Fibroblast of peridontal ligament (primary cell): ENCODE data around the gene SH3BP5.
A peak's percentile ranks its signal among the peaks of the same experiment; 100 is the strongest.

Source experiments
- DNase-seq: peaks from one replicate; pipeline ENCODE4 v3.0.0-alpha.2; 2010; ENCODE audit errors: extremely low read depth

The SH3BP5 gene

DNA sequence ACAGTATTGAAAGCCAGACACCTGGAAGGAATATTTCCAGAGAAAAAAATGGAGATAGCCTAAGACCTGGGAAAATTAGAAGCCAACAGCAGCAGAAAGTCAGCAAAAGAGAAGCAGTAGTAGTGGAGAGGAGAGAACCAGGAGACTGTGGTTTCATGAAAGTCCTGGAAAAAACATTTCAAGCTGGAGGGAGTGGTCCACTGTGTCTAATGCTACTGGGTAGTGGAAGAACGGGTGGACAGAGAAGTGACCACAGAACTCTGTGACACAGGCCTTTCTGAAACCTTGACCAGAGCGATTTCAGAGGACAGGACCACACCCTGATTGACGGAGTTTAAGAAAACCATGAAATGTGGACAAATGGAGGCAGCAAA lies 15.3 kb upstream of the SH3BP5 start:
- DNase-seq: no peak

DNA sequence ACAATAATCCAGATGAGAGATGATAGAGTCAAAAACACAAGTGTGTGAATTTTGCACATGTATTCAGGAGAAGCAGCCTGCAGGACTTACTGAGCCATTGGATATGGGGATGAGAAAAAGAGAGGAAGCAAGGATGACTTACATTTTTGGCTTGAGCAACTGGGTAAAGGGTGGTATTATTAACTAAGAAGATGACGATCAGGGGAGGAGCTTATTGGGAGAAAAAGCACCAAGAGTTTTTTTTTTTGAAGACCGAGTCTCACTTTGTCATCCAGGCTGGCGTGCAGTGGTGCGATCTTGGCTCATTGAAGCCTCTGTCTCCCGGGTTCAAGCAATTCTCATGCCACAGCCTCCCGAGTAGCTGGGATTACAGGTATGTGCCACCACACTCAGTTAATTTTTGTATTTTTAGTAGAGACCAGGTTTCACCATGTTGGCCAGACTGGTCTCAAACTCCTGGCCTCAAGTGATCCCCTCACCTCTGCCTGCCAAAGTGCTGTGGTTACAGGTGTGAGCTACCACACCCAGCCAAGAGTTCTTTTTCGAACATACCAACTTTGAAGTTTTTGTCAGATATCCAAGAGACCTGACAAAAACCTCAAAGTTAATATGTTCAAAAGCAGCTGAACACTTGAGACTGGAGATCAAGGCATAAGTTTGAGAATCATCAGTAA lies 14.8 kb upstream of the SH3BP5 start:
- DNase-seq: no peak

DNA sequence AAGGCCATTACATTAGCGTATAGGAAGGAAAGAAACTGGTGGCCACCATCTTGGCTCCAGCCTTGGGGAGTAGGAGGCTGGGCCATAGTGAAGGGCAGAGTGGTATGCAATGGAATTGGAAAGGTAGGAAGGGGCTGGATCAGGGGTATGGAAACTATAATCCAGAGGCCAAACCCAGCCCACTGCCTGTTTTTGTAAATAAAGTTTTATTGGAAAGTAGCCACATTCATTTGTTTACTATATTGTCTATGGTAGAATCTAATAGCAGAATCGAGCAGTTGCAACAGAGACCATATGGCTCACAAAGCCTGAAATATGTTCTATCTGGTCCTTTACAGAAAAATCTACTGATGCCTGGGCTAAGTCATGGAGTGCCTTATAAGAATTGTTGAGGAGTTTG lies 14.1 kb upstream of the SH3BP5 start:
- DNase-seq: no peak

DNA sequence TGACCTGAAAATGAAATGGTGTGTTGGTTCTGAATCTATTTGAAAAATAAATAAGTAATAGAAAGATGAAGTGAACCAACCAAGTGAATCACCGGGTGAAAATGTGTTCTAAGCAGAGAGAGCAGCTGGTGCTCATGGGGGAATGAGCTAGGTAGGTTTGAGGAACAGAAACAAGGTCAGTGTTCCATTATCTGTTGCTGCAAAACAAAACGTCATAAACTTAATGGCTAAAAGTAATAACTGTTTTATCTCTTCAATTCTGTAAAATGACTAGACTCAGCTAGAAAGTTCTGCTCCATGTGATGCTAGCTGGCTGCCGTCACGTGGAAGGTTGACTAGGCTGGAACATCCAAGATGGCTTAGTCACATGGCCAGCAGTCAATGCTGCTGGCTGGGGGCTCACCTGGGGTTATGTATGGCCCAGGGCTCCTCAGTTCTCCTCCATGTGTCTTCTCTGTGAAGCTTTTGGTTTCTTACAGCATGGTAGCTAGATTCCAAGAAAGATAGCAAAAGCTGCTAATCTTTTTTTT lies 13.3 kb upstream of the SH3BP5 start:
- no peak for DNase-seq

DNA sequence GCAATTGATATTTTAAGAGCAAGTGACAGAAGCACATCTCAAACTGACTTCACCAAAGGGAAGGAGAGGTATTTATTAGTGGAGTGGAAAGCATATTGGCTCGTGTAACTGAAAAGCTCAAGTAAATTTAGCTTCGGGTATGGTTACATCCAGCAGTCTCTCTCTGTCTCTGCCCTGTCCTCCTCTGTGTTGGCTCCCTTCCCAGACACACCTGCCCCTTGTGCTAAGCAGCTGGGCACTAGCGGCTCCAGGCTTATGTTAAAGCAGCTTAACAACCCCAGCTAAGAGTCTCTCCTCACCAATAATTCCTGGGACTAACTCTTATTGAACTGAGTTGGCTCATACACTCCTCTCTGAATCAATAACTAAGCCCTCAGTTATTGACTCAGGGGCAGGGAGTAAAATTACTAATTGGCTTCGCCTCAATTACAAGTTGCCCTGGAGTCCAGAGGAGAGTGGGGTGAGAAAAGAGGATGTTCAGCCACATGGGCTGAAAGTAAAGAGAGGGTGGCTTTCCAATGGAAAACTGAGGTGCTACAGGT lies 12.8 kb upstream of the SH3BP5 start:
- no peak for DNase-seq

DNA sequence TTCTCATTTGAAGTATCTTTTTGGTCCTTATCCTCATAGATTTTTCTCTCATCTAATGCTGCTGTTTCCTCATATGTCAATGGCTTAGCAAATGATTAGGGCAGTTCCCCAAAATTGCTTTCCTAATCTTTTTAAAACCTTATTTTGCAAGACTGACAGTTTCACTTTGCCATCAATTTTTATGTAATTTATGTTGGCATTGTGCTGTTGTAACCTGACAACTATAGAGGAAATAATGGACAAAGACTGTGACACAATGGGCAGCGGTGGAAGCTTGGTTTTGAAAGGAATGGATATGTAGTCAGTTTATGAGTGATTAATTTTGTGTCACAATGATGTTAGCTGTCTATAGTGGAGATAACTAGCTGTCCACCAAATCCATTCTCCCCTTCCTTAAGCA lies 10.6 kb upstream of the SH3BP5 start:
- no peak for DNase-seq

DNA sequence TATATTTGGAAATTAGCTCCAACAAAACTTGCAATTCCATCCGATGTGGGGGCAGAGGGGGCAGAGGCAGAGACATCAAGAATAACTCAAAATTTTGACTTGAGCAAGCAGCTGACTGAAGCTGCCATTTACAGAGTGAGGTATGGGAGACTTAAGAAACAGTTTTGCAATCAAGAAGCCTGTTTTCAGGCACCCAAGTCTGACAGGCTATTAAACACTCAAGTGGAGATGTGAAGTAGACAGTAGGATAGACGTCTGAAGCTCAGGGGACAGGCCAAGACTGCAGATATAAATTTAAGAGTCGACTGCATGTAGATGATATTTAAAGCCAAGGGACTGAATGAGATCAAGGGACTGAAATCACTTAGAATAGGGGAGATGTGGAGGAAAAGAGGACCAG lies 9.9 kb upstream of the SH3BP5 start:
- DNase-seq: no peak

DNA sequence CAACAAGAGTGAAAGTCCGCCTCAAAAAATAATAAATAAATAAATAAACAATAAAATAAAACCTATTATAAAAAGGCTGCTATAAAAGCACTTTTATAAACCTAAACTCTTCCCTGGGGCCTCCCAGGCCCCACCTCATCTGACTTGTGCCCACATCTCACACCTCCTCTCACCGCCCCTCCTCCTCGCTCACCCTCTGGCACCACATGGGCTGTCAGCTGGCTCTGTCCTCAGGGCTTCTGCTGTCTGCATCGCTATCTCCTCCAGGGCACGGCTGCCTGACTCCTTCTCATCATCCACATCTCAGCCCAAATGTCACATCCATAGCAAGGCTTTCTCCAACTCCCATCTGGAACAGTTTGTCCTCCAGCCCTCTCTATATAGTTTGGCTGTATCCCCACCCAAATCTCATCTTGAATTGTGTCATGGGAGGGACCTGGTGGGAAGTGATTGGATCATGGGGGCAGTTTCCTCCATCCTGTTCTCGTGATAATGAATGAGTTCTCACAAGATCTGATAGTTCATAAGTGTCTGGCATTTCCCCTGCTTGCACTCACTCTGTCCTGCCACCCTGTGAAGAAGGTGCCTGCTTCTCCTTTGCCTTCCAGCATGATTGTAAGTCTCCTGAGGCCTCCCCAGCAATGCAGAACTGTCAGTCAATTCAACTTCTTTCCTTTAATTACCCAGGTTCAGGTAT lies 8.8 kb upstream of the SH3BP5 start:
- no peak for DNase-seq

DNA sequence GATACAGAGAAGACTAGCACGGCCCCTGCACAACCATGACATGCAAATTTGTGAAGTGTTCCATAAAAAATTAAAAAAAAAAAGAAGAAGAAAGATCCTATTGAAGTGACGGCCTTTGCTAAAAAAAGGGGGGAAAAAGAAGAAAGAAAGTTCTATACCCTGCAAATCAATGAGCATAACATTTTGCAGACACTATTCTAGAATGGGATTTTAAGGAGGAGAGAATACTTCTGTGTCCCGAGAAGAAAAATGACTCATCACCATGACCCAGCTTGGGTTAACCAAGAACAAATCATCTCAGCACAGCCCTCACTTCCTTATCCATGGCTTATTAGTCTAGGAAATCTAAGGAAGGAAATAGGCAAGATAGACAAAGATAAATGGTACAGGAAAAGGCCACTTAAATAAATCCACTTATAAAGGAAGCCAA lies 7.4 kb upstream of the SH3BP5 start:
- DNase-seq: peak; percentile 74

DNA sequence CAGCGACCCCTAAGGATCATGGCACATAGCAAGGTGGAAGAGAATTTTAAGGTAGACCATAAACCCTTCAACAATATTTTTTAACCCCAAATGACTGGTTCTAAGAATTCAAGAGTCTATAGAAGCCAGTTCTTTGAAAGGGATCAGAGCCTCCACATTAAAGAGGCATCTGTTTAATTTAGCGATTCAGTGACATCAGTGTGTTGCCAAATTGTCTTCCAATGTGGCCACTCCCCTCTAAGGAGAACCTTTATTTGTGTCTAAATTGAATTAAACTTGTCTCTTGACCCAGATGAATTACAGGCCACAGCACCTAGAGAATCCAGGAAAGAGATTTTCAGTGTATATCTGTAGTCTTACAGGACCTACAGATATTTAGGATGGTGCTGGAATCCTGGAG lies 6.6 kb upstream of the SH3BP5 start:
- no peak for DNase-seq

DNA sequence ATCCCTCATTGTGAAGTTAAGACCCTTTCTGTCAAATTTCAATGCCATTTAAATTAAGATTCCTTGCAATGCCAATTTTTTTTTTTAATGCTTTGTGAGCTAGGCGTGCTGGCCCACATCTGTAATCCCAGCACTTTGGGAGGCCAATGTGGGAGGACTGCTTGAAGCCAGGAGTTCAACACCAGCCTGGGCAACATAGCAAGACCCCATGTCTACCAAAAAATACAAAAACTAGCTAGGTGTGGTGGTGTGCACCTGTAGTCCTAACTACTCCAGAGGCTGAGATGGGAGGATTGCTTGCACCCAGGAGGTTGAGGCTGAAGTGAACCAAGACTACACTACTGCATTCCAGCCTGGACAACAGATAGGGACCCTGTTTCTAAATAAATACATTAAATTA lies 5.6 kb upstream of the SH3BP5 start:
- no peak for DNase-seq

DNA sequence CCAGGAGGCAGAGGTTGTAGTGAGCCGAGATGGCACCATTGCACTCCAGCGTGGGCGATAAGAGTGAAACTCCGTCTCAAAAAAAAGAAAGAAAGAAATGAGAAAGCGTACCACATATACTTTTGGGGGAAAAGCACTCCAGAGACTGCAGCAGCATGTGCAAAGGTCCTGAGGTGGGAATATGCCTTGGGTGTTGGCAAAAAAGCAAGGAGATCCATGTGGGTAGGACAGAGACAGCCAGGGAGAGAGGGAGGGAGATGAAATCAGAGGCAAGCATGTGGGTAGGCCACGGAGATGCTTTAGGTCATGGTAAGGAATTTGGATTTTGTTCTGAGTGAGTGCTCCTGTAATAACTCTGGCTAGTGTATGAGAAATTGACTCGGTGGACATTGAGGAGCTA lies 3.7 kb upstream of the SH3BP5 start:
- DNase-seq: no peak

DNA sequence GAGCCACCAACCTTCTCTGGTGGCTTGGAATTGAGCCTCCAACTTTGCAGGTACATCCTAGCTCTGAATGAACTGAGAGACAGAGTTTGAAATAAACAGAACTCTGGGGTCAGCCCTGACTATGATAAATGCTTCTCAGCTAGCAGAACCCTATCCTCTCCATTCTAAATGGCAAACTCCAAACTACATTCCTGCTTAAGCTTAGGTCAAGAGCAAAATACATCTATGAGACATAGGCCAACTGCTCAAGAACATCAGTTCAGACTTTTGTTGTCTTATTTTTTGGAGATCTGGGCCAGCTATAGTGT lies 1.5 kb upstream of the SH3BP5 start:
- DNase-seq: no peak

DNA sequence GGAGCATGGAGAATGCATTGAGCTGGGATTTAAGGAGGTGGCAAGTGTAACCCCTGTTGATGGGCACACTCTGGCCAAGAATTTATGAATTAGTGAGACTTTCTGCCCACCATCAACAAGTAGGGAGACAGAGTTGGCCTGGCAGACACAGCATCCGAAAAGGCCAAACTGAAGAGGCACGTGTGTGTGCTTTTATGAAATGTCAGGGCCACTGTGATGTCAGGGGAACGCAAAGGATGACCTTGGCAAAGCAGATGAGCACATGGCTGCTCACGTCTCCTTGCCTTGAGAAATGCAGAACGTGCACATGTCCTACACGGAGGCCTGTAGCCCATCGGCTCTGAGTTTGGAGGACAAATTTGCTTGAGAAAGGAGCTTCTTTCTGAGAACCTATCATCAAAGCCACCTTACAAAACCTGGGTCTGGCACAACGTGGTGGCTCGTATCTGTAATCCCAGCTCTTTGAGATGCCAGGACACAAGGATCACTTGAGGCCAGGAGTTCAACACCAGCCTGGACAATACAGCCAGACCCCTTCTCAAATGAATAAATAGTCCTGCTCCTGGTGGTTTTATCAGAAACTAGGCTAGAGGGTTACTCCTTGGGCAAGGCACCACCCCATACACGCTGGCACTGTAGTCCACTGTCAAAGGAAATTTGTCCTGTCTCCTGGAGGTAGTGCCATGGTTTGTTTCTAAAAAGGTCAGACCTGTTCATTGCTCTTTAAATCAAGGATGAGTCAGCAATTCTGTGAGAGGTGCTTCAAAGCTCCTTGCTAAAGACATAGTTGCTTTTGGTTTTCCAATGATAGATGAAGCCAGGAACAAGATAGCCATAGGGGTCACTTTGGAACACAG lies 941 bp upstream of the SH3BP5 start:
- no peak for DNase-seq

DNA sequence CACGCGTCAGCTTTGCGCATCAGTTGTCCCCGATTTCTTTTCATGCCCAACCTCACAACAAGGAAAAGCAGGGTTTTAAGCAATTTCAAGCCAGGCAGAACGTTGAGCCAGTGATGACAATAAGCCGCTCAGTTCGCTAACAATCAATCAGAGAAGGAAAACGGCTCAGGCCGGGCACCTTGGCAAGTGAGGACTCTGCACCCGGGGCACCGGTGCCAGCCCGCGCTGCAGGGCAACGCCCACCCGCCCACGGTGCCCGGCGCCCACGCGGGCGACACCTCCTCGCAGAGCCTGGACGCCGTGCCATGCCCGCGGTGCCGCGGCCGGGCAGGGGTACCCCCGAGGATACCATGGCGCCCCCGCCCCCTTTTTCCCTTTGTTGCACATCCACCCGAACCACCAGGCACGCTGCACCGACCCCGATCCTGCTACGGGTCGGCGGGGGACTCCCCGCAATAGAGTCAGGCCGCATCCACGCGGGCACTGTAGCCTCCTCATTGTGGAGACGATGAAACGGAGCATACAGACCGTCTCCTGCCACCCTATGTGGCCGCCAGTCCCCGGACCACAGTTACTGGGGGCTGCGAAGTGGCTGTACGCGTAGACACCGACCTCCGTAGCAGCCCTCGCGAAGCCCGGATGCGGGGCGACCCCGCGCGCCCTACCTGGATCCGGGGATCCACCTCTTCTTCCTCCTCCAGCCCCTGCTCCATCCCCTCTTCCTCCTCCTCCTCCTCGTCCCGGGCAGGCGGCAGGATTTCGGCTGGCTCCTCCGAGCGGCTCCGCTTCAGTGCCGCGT lies 581 bp downstream of the SH3BP5 start:
- DNase-seq: peak; percentile 43

DNA sequence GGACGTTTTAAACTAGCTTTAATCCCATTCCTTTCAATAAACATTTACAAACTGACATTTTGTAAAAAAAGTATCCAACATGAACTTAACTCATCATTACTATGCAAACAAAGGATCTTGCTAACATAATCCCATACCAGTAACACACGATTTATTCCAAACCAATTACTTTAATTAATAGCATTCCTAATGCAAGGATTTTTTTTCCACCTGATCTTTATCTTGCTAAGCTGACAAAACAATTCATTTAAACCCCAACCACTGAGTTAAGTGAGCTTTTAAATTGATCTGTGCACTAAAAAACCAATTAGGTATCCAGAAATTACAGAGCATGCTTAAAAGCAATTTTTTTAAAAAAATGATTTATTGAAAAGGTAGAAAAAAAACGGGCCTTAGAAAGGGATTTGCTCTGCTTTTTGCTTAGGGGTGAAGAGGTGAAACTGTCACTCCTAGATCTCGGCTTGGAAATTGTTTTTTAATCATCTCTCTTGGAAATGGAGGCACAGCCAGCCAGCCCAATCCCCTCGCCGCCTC lies 1.2 kb downstream of the SH3BP5 start:
- no peak for DNase-seq

DNA sequence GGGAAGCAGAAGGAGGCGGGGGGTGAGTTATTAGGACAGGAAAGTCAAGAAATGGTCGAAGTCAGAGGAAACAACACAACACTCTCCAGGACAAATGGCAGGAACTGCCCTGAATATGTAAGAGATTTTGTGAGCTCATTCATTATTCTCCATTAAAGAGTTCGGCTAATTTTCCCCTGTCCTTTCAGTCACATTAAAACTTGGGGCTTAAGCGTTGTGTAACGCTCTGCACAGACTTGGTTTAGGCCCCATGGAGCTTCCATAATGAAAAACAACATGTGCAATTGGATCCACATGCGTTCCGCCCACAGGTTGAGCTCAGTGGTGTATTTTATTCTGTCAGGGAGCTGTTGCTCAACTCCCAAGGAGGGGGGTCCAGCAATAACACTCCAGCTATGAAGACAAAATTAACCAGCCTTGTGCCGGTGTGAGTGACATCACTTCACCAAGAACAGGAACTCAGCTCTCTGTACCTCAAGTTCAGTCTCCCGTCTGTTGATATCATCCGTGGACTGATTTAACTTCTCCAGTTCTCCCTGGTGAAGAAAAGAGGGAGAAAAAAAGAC lies 2.3 kb downstream of the SH3BP5 start:
- peak; percentile 89 for DNase-seq

DNA sequence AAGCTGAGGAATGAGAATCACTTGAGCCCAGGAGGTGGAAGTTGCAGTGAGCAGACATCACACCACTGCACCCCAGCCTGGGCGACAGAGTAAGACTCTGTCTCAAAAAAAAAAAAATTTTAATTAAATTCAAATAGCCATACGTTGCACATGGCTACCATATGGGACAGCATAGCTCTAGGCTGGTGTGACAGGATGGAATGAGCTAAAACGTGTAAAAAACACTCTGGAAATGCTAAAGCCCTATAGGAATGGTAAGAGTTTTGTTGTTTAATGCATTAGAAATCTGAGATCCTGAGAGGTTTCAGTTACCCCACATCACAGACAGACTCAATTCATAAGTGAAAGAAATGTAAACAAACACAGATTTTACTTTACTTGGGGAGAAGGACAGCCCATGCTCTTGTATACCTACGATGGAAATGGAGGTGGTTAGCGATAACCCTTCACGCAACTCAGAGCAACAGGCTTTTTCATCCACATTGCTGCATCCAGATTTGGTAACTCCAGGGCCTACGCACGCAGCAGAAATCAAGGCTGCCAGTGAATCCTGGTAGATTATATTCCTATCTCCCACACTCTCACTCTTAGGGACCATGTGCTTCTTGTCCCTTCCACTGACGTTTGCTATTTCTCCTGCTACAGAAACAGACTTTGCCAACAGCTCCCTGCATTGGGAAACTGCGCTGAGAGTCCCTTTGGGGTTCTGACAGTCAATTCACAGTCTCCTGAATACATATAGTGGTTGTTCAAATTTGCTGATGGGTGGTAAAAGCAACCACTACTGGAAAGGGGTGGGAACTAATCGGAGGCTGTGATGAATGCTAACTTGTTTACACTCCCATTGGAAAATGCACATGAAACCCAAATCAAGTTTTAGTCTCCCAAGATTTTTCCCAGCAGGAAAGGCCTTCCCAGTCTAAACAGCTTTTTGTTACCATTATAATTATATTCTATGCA lies 3.1 kb downstream of the SH3BP5 start:
- DNase-seq: no peak

DNA sequence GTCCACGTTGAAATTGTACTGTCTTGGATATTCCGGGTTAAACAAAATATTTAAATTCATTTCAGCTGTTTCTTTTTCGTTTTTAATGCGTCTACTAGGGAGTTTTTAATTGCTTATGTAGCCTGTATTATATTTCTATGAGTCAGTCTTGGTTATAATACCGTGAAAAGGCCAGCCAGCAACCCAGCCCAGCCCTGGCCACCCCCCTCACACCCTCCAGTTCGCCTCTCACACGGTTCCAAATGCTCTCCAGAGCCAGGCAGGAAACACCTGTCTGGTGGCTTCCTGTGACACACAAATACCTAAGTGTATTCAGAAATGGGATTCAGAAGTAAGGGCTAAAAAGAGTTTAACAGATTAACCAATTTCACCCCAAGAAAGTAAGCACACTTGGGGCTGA lies 4.4 kb downstream of the SH3BP5 start:
- peak; percentile 63 for DNase-seq

DNA sequence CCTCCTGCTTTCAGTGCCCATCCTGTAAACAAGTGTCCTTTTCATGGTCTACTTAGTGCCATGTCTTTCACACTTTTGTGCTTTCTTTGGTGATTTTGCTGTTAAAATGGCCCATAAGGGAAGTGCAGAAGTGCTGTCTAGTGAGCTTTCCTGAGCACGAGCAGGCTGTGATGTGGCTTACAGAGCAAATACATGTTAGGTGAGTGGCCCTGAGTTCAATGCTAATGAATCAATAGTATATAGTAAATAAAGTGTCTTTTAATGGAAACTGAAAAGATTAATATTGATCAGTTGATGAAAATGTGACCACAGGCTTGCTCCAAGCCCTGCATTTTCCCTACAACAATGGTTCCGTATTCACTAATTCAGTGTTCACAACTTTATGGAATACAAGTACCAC lies 5.7 kb downstream of the SH3BP5 start:
- DNase-seq: no peak
